HepG2 (cell line): Measurements from ENCODE around the gene SLC38A2. TPM values are rescaled to one million over a fixed set of nuclear protein-coding genes. Genes with fewer than 3 reads are reported as not detected.
A peak's percentile ranks its signal among the peaks of the same experiment; 100 is the strongest.

ENCODE experiments used
- EP300 ChIP-seq, 3 experiments: sonication (generic) in 1 of 3; formaldehyde crosslinking in 1 of 3; IDR thresholded peaks; 2 replicates each; pipeline versions ENCODE4 v1.5.1 to v1.6.1; 2011 to 2020; ENCODE audit warnings: low read depth in 2 of 3, low read length in 2 of 3, borderline replicate concordance in 1 of 3, improper control_type of control experiment in 1 of 3, mild to moderate bottlenecking in 1 of 3, missing genetic modification reagents in 1 of 3, moderate library complexity in 1 of 3
- KDM5B ChIP-seq: sonication (generic); formaldehyde crosslinking; IDR thresholded peaks from 2 replicates; pipeline ENCODE4 v1.4.0; 2020; ENCODE audit warnings: missing genetic modification reagents, mild to moderate bottlenecking, borderline replicate concordance
- NFKB2 ChIP-seq: sonication (generic); formaldehyde crosslinking; IDR thresholded peaks from 2 replicates; pipeline ENCODE4 v1.4.0; 2020; ENCODE audit warnings: missing genetic modification reagents, borderline replicate concordance
- PHB2 ChIP-seq: fragments of 450-650 bp; IDR thresholded peaks from 2 replicates; pipeline ENCODE4 v1.6.1; 2018; ENCODE audit not compliant: partially characterized antibody
- PHF20 ChIP-seq: sonication (generic); formaldehyde crosslinking; IDR thresholded peaks from 2 replicates; pipeline ENCODE4 v1.5.0; 2020; ENCODE audit warnings: mild to moderate bottlenecking, missing genetic modification reagents
- PLRG1 ChIP-seq: fragments of 450-650 bp; conservative IDR thresholded peaks from 2 replicates; pipeline ENCODE4 v1.6.1; 2016
- RBAK ChIP-seq: sonication (generic); formaldehyde crosslinking; IDR thresholded peaks from 2 replicates; pipeline ENCODE4 v1.5.1; 2020; ENCODE audit warnings: mild to moderate bottlenecking, missing genetic modification reagents
- SNRNP70 ChIP-seq: fragments of 200-400 bp; formaldehyde crosslinking; IDR thresholded peaks from 2 replicates; pipeline ENCODE4 v1.6.1; 2017; ENCODE audit warnings: mild to moderate bottlenecking, low read depth, low read length, moderate library complexity
- TAF1 ChIP-seq: sonication (generic); formaldehyde crosslinking; IDR thresholded peaks from 2 replicates; pipeline ENCODE4 v1.4.0; 2020; ENCODE audit warnings: missing genetic modification reagents
- TEAD2 ChIP-seq: sonication (generic); formaldehyde crosslinking; IDR thresholded peaks from 2 replicates; pipeline ENCODE4 v1.9.0; 2021; ENCODE audit warnings: missing genetic modification reagents
- ZNF136 ChIP-seq: sonication (generic); formaldehyde crosslinking; IDR thresholded peaks from 2 replicates; pipeline ENCODE4 v1.8.1; 2022; ENCODE audit warnings: low read depth, mild to moderate bottlenecking, moderate library complexity, missing genetic modification reagents
- ZNF350 ChIP-seq: sonication (generic); formaldehyde crosslinking; IDR thresholded peaks from 2 replicates; pipeline ENCODE4 v1.4.0; 2020; ENCODE audit warnings: mild to moderate bottlenecking, low read depth, missing genetic modification reagents, borderline replicate concordance
- ZNF430 ChIP-seq: sonication (generic); formaldehyde crosslinking; IDR thresholded peaks from 2 replicates; pipeline ENCODE4 v1.9.0; 2021; ENCODE audit warnings: mild to moderate bottlenecking, missing genetic modification reagents
- ZNF446 ChIP-seq: sonication (generic); formaldehyde crosslinking; IDR thresholded peaks from 2 replicates; pipeline ENCODE4 v1.5.0; 2020; ENCODE audit warnings: mild to moderate bottlenecking, missing genetic modification reagents
- ZNF678 ChIP-seq: sonication (generic); formaldehyde crosslinking; IDR thresholded peaks from 2 replicates; pipeline ENCODE4 v1.4.0; 2020; ENCODE audit warnings: mild to moderate bottlenecking, missing genetic modification reagents
- polyA plus RNA-seq, 8 experiments: library from polyadenylated mRNA; depleted of rRNA in 3 of 8; stranded (reverse) in 7 of 8; unstranded in 1 of 8; fragments of >200 nt; fragmentation: Illumina TruSeq in 4 of 8; extraction: Trizol in 4 of 8; gene quantifications; 2 replicates each; pipeline versions ENCODE4 v1.2.1 to v1.2.3, GENCODE V29; 2011 to 2016; ENCODE audit warnings: low read depth in 4 of 8, missing spikeins in 1 of 8, mixed read lengths in 1 of 8; ENCODE audit not compliant: insufficient read depth in 1 of 8
- total RNA-seq, 5 experiments: library from RNA; depleted of rRNA; stranded (reverse); fragments of >200 nt; fragmentation: Illumina TruSeq; extraction: Trizol; gene quantifications; 2 replicates each; pipeline ENCODE4 v1.2.3, GENCODE V29; 2016; ENCODE audit warnings: low read depth in 1 of 5
- TF ChIP-seq, protein P1 (sequence below): sonication (generic); formaldehyde crosslinking; IDR thresholded peaks from 2 replicates; pipeline ENCODE4 v1.4.0; 2020; ENCODE audit warnings: low read depth, mild to moderate bottlenecking, missing genetic modification reagents
- TF ChIP-seq, protein P2 (sequence below): sonication (generic); formaldehyde crosslinking; IDR thresholded peaks from 2 replicates; pipeline ENCODE4 v1.4.0; 2020; ENCODE audit warnings: mild to moderate bottlenecking, missing genetic modification reagents
- TF ChIP-seq, protein P3 (sequence below): sonication (generic); formaldehyde crosslinking; IDR thresholded peaks from 2 replicates; pipeline ENCODE4 v1.5.0; 2020; ENCODE audit warnings: missing genetic modification reagents
- TF ChIP-seq, protein P4 (sequence below): IDR thresholded peaks from 2 replicates; pipeline ENCODE4 v1.6.1; 2012; ENCODE audit warnings: inconsistent platforms

SLC38A2 gene
- total and polyA plus RNA-seq, 2 of the 13 experiments (the other 11 are each of a cell fraction or from before 2014, with no cell fraction given) = 368 to 880 TPM

DNA sequence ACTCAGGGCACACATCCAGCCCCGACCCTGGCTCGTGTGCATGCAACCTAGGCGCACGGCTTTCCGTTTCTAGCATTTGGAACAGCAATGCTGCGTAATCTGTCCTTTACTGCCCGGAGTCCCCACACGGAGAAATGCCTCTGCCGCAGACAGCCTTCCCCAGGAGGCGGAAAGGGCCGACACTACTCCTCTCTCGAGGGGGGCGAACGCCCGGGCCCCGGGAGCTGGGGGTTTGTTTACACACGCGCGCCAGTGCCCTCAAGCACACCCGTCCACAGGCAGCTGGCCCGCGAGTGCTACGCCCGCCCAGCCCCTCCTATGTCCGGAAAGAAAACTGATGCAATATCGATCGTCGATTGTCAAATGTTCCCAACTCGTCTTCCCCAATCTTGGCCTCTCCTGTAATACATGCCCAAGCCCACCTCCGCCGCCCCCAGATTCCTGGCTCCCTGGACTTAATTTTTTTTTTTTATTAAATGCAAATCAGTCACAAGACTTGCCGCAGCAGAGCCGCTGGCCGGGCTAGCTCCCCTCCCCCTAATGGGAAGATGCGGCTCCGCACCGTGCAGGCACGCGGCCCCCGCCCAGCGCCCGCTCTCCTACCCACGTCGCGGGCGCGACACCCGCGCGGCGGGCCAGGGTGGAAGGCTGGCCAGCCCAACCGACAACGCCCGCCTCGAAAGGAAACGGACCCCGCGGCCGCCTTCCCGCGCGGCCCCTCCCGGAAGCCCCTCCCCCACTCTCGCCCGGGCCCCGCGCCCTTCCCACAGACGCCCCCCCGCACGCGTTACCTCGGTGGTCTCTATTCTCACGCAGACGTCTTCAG lies 642 bp downstream of the SLC38A2 start (continued):
- TF ChIP-seq ZNF446 (CRISPR knock-in tag) (peak; percentile 6; the same call in 1 of the 2 replicates), PHB2 (no peak), SNRNP70 (0 out of 2 replicates have a peak, but pooled peaks have one; percentile 33), KDM5B (CRISPR knock-in tag) (peak; percentile 34; the same call in 1 of the 2 replicates), NFKB2 (peak; percentile 3; the same call in 1 of the 2 replicates), ZNF430 (no peak; the same call in 1 of the 2 replicates), EP300 (IDR thresholded peaks at IDR 0.05; ENCODE audit: low read depth in 2 of 2, low read length in 2 of 2) (no peak), EP300 (CRISPR knock-in tag; IDR thresholded peaks at IDR 0.05; ENCODE audit: borderline replicate concordance) (no peak), TAF1 (CRISPR knock-in tag) (peak; percentile 47; the same call in 1 of the 2 replicates), RBAK (CRISPR knock-in tag) (no peak), TEAD2 (no peak), PHF20 (CRISPR knock-in tag) (no peak), ZNF350 (CRISPR knock-in tag) (no peak), PLRG1 (no peak), ZNF136 (CRISPR knock-in tag) (no peak), ZNF678 (CRISPR knock-in tag) (no peak)
- TF ChIP-seq, protein P1, sequence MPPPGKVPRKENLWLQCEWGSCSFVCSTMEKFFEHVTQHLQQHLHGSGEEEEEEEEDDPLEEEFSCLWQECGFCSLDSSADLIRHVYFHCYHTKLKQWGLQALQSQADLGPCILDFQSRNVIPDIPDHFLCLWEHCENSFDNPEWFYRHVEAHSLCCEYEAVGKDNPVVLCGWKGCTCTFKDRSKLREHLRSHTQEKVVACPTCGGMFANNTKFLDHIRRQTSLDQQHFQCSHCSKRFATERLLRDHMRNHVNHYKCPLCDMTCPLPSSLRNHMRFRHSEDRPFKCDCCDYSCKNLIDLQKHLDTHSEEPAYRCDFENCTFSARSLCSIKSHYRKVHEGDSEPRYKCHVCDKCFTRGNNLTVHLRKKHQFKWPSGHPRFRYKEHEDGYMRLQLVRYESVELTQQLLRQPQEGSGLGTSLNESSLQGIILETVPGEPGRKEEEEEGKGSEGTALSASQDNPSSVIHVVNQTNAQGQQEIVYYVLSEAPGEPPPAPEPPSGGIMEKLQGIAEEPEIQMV (CRISPR knock-in tag) = no peak
- TF ChIP-seq, protein P2, sequence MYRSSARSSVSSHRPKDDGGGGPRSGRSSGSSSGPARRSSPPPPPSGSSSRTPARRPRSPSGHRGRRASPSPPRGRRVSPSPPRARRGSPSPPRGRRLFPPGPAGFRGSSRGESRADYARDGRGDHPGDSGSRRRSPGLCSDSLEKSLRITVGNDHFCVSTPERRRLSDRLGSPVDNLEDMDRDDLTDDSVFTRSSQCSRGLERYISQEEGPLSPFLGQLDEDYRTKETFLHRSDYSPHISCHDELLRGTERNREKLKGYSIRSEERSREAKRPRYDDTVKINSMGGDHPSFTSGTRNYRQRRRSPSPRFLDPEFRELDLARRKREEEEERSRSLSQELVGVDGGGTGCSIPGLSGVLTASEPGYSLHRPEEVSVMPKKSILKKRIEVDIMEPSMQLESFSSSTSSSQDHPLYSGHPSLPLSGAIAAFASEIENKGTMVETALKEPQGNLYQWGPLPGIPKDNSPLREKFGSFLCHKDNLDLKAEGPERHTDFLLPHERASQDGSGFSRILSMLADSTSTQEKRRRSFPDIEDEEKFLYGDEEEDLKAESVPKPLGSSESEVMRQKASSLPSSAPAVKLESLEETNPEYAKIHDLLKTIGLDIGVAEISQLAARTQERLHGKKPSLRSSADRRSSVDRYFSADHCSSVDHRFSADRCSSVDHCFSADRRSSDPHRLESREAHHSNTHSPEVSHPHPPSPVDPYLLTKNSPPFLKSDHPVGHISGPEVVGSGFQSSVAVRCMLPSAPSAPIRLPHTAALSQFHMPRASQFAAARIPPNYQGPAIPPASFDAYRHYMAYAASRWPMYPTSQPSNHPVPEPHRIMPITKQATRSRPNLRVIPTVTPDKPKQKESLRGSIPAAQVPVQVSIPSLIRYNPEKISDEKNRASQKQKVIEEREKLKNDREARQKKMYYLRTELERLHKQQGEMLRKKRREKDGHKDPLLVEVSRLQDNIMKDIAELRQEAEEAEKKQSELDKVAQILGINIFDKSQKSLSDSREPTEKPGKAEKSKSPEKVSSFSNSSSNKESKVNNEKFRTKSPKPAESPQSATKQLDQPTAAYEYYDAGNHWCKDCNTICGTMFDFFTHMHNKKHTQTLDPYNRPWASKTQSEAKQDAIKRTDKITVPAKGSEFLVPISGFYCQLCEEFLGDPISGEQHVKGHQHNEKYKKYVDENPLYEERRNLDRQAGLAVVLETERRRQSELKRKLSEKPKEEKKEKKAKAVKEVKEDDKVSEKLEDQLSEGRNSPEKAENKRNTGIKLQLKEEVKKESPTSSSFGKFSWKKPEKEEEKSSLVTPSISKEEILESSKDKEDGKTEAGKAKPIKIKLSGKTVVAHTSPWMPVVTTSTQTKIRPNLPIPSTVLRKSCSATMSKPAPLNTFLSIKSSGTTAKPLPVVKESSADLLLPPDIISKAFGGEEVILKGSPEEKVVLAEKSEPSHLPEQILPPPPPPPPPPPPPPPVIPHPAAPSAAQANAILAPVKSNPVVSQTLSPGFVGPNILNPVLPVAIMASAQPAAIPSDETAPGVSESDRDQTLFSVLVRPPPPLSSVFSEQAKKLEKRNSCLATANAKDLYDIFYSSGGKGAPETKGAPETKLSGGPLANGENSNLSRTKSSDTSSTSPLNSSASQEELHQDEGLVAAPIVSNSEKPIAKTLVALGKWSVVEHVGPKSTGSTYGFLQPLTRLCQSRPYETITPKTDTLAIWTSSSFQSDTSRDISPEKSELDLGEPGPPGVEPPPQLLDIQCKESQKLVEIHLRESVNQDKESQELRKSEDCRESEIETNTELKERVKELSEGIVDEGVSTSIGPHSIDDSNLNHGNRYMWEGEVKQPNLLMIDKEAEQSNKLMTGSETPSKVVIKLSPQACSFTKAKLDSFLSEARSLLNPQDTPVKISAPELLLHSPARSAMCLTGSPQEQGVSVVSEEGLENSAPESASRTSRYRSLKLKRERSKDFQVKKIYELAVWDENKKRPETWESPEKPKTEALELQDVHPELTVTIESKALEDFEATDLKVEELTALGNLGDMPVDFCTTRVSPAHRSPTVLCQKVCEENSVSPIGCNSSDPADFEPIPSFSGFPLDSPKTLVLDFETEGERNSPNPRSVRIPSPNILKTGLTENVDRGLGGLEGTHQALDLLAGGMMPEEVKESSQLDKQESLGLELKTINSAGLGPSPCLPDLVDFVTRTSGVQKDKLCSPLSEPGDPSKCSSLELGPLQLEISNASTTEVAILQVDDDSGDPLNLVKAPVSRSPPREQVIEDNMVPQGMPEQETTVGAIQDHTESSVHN (CRISPR knock-in tag) = no peak
- TF ChIP-seq, protein P3, sequence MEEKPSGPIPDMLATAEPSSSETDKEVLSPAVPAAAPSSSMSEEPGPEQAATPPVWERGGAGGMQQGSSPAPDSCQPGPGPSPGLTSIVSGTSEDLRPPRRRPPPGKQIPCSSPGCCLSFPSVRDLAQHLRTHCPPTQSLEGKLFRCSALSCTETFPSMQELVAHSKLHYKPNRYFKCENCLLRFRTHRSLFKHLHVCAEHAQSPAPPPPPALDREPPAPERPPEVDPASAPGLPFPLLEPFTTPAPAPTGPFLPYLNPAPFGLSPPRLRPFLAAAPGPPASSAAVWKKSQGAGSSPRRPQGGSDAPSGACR (CRISPR knock-in tag) = no peak
- TF ChIP-seq, protein P4, sequence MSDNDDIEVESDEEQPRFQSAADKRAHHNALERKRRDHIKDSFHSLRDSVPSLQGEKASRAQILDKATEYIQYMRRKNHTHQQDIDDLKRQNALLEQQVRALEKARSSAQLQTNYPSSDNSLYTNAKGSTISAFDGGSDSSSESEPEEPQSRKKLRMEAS = no peak
